ENCODE results near the gene FOXP1.

The FOXP1 gene

GRCh38 chr3:71121429-71122167 is 461.9 kb downstream of the FOXP1 start:
- FAIRE-seq (no peak), DNase-seq (ENCODE audit: insufficient read length) (no peak)
- TF ChIP-seq POLR2A (IDR thresholded peaks at IDR 0.05; ENCODE audit: low read depth, low read length) = no peak
- no peak for TF ChIP-seq POLR2AphosphoS5 (IDR thresholded peaks at IDR 0.05; ENCODE audit: low read depth, low read length)
- TF ChIP-seq TAF1 (IDR thresholded peaks at IDR 0.05; ENCODE audit: borderline replicate concordance, low read depth, low read length) = no peak

- DNase-seq (ENCODE audit: insufficient read length) = no peak
Observed at GRCh38 chr3:71120012-71120411, 463.5 kb downstream of the FOXP1 start.

DNA sequence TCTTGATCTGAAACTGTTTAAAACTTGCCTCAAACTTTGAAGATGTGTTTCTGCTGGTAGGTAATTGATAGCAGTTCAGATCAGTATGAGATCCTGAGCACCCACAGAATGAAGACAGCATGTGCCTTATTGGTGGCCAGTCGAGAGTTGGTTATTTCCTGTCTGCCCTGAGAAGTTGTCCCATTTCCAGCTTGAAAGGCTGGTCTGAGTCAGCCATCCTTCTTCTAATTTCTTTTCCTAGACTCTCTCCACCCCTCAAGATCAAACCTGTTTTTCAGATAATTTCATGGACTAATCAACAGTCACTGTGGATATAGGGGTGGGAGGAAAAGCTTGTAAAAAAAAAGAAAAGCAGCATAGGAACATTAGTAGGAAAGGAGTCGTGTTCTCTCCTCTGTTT is 464.4 kb downstream of the FOXP1 start:
- FAIRE-seq (no peak), DNase-seq (ENCODE audit: insufficient read length) (no peak)

More at GRCh38 chr3:71120012-71120411, 463.5 kb downstream of the FOXP1 start:
- TF ChIP-seq POLR2AphosphoS5 (IDR thresholded peaks at IDR 0.05; ENCODE audit: low read depth, low read length) (no peak), POLR2A (IDR thresholded peaks at IDR 0.05; ENCODE audit: low read depth, low read length) (no peak), TAF1 (IDR thresholded peaks at IDR 0.05; ENCODE audit: borderline replicate concordance, low read depth, low read length) (no peak)
- no peak for FAIRE-seq

DNA sequence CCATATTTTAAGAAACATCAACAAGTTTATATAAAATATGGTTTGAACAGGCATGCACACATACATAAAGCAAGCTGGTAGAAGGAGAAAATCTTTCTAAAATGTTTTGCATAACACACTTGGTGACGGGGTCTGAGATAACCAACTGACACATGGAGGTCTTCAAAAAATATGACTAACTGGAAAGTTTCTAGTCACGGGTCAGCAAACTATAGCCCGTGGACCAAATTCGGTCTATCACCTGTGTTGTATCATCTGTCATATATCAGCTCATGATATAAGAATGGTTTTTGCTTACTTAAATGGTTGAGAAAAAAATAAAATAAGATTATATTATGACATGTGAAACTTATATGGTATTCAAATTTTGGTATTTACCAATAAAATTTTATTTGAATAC is 465.1 kb downstream of the FOXP1 start:
- DNase-seq (ENCODE audit: insufficient read length) (no peak), FAIRE-seq (no peak)
- TF ChIP-seq TAF1 (IDR thresholded peaks at IDR 0.05; ENCODE audit: borderline replicate concordance, low read depth, low read length) (no peak), POLR2A (IDR thresholded peaks at IDR 0.05; ENCODE audit: low read depth, low read length) (no peak), POLR2AphosphoS5 (IDR thresholded peaks at IDR 0.05; ENCODE audit: low read depth, low read length) (no peak)

More for the DNA sequence above, 464.4 kb downstream of the FOXP1 start:
- TF ChIP-seq TAF1 (IDR thresholded peaks at IDR 0.05; ENCODE audit: borderline replicate concordance, low read depth, low read length) = no peak

DNA sequence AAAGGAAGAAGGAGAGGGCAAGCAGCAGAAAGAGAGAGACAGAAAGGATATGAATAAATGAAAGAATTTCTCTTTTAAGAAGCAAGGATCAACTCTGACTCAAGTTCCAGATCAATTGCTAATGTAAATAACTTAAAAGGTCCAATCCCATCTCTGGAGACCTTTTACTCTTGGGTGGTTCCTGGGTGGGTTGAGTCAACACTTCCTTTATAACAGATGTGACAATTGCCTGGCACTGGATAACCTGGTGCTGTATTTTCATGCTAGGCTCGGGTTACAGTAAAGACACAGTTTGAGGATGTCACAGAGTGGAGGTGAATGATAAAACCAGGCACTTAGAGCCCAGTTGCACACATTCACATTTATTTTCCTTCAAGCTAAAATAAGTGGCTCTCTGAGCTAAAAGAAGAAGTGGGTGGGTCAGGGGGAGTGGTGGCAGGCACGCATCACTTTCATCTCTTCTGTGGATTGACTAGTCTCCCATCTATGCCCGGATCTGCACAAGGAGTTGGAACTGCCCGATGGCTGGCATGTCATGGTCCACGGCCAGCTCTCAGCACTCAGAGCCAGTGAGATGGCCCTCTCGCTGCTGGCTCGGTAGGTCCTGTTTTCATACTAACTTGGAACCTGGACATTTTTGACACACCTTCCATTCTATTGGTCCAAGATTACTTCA is 465.8 kb downstream of the FOXP1 start:
- no peak for FAIRE-seq
- DNase-seq (ENCODE audit: insufficient read length) = no peak
- TF ChIP-seq TAF1 (IDR thresholded peaks at IDR 0.05; ENCODE audit: borderline replicate concordance, low read depth, low read length) (no peak), POLR2A (IDR thresholded peaks at IDR 0.05; ENCODE audit: low read depth, low read length) (no peak), POLR2AphosphoS5 (IDR thresholded peaks at IDR 0.05; ENCODE audit: low read depth, low read length) (no peak)

DNA sequence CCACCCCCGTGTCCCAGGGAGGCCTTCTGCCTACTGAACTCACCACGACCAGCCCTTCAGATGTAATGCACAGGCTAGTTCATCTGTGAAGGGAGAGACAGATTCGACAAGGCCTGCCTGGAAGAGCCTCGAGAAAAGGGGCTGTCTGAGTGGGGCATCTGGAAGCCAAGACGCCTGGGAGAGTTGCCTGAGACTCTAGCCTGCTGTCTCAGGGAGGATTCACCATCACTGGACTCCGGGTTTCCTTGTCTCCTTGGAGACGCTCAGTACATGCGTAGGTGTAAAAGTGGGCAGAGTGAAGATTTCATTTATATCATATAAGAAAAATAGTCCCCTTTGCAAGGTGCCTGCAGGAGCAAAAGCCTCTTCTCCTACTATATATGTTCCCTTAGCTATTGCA is 468.9 kb downstream of the FOXP1 start:
- DNase-seq (ENCODE audit: insufficient read length) = no peak
- FAIRE-seq = no peak
- TF ChIP-seq POLR2AphosphoS5 (IDR thresholded peaks at IDR 0.05; ENCODE audit: low read depth, low read length) (no peak), TAF1 (IDR thresholded peaks at IDR 0.05; ENCODE audit: borderline replicate concordance, low read depth, low read length) (no peak), POLR2A (IDR thresholded peaks at IDR 0.05; ENCODE audit: low read depth, low read length) (no peak)

DNA sequence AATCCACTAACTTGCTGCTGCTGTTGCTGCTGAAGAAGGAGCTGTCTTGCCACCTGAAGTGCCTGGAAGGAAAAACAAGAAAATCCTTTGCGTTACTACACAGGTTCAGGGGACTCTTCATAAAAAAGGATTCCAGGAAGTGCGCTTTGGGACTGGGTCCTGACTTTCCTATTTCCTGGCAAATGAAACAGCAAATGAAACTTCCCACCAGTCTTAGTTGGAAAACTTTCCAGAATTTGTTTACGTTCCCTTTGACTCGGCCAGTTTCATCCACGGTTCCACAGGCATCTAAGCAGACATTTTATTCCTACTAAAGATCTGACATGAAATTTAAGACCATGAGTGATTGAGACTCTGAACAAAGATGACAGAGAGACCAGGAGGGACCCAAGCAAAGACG is 471.0 kb downstream of the FOXP1 start:
- DNase-seq (ENCODE audit: insufficient read length) (no peak), FAIRE-seq (no peak)
- no peak for TF ChIP-seq POLR2A (IDR thresholded peaks at IDR 0.05; ENCODE audit: low read depth, low read length)
- no peak for TF ChIP-seq POLR2AphosphoS5 (IDR thresholded peaks at IDR 0.05; ENCODE audit: low read depth, low read length)
- TF ChIP-seq TAF1 (IDR thresholded peaks at IDR 0.05; ENCODE audit: borderline replicate concordance, low read depth, low read length) = no peak

- no peak for DNase-seq (ENCODE audit: insufficient read length)
- no peak for TF ChIP-seq POLR2A (IDR thresholded peaks at IDR 0.05; ENCODE audit: low read depth, low read length)
- no peak for TF ChIP-seq POLR2AphosphoS5 (IDR thresholded peaks at IDR 0.05; ENCODE audit: low read depth, low read length)
- no peak for TF ChIP-seq TAF1 (IDR thresholded peaks at IDR 0.05; ENCODE audit: borderline replicate concordance, low read depth, low read length)
- FAIRE-seq = no peak
Observed at GRCh38 chr3:71111784-71112440, 471.6 kb downstream of the FOXP1 start.

GRCh38 chr3:71110385-71111222 is 472.9 kb downstream of the FOXP1 start:
- no peak for FAIRE-seq
- no peak for DNase-seq (ENCODE audit: insufficient read length)
- no peak for TF ChIP-seq POLR2A (IDR thresholded peaks at IDR 0.05; ENCODE audit: low read depth, low read length)
- TF ChIP-seq POLR2AphosphoS5 (IDR thresholded peaks at IDR 0.05; ENCODE audit: low read depth, low read length) = no peak

- TF ChIP-seq POLR2A (IDR thresholded peaks at IDR 0.05; ENCODE audit: low read depth, low read length) (no peak), TAF1 (IDR thresholded peaks at IDR 0.05; ENCODE audit: borderline replicate concordance, low read depth, low read length) (no peak), POLR2AphosphoS5 (IDR thresholded peaks at IDR 0.05; ENCODE audit: low read depth, low read length) (no peak)
- DNase-seq (ENCODE audit: insufficient read length) (no peak), FAIRE-seq (no peak)
Observed at GRCh38 chr3:71109977-71110285, 473.6 kb downstream of the FOXP1 start.

DNA sequence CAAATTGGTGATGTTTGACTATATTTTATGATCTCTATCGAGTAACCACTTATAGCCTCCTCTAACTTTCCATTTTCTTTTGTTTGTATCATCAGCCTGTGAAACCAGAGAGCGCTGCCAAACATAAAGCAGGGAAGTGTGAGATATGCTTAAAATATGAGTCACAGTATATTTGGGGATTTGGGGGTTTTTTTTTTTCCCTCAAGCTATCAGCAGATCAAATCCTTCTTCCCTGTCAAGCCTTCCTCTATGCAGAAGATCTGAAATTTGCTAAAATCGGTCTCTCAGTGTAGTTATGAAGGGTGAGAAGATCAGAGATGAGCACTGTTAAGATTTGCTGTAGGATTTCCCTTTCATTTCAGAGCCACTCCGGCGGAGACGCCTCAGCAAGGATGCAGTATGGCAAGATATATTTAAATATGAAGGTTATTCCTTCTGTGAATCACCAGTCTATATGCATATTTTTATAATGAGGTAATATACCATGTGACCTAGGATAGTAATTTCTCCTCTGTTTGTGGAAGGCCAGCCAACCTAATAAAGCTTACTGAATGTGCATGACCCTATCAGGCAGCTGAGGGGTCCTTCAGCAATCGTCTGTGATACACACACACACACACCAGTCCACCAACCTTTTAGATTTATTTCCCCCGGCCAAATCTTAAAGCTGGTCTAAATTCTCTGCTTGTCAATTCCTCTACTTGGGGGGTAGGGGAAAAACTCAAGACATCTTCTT is 474.1 kb downstream of the FOXP1 start:
- FAIRE-seq (no peak), DNase-seq (ENCODE audit: insufficient read length) (no peak)

More for the DNA sequence above, 474.1 kb downstream of the FOXP1 start:
- TF ChIP-seq POLR2A (IDR thresholded peaks at IDR 0.05; ENCODE audit: low read depth, low read length) = no peak
- no peak for TF ChIP-seq TAF1 (IDR thresholded peaks at IDR 0.05; ENCODE audit: borderline replicate concordance, low read depth, low read length)
- no peak for TF ChIP-seq POLR2AphosphoS5 (IDR thresholded peaks at IDR 0.05; ENCODE audit: low read depth, low read length)

Measured in GM12892 (cell line).